ENCODE measurements around the gene QRSL1.
"Not testable (repeated sequence)": the region's sequence is repeated elsewhere in the genome, so short reads cannot be mapped to it uniquely, and the experiment has no call there.

QRSL1 gene

GRCh38 chr6:106677282-106677681 lies 47.9 kb downstream of the QRSL1 start:
- DNase-seq (ENCODE audit: low spot score) = no peak

- DNase-seq (ENCODE audit: low spot score) = no peak
These were observed 54.6 kb downstream of the QRSL1 start for GRCh38 chr6:106684011-106684410.

- DNase-seq (ENCODE audit: low spot score) = no peak
These were observed 56.5 kb downstream of the QRSL1 start for GRCh38 chr6:106685833-106686232.

- DNase-seq (ENCODE audit: low spot score) = no peak
These were observed 59.0 kb downstream of the QRSL1 start for GRCh38 chr6:106688177-106688951.

DNA sequence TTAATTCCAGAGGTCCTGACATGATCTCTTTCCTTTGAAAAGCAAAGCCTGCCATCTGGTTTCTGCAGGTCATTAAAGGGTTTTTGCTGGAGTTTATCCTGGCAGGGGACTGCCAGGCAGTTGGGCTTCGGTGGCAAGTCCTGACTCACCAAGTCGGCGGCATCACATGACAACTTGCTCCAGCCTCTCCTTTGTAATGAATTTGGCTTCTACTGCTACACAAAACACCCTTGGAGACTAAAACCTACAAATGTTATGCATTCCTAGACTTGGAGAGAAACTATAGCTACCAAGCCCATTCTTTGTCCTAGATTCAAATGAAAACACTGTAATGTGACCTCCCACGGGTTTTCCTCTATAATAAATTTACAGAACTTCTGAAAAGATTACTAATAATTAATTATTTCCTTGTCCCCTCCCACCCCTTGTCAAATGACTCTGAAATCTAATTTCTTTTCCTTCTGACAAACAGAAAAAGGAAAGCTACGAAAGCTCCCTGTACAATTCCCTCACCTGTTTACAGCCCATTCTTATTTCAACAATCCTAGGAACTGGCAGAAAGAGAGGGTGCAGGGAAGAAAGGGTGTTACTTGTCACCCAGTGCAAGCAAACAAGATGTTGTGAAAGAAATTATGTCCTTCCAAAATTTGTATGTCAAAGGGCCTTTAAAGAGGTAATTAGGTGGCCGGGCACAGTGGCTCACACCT lies 62.9 kb downstream of the QRSL1 start:
- DNase-seq (ENCODE audit: low spot score) = no peak

DNA sequence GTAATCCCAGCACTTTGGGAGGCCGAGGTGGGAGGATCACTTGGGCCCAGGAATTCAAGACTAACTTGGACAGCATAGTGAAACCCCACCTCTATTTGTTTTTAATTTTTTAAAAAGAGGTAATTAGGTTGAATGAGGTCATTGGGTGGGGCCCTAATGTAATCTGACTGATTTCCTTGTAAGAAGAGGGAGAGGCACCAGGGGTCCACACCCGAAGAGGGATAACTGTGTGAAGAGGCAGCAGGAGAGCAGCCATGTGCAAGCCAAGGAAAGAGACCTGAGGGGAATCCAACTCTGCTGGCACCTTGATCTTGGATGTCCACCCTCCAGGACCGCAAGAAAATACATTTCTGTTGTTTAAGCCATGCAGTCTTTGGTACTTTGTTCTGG lies 63.4 kb downstream of the QRSL1 start:
- no peak for DNase-seq (ENCODE audit: low spot score)

GRCh38 chr6:106693418-106693817 lies 64.0 kb downstream of the QRSL1 start:
- DNase-seq (ENCODE audit: low spot score) = no peak

- DNase-seq (ENCODE audit: low spot score) = no peak
These were observed 65.0 kb downstream of the QRSL1 start for GRCh38 chr6:106694343-106694742.

- no peak for DNase-seq (ENCODE audit: low spot score)
These were observed 71.2 kb downstream of the QRSL1 start for GRCh38 chr6:106700581-106700980.

DNA sequence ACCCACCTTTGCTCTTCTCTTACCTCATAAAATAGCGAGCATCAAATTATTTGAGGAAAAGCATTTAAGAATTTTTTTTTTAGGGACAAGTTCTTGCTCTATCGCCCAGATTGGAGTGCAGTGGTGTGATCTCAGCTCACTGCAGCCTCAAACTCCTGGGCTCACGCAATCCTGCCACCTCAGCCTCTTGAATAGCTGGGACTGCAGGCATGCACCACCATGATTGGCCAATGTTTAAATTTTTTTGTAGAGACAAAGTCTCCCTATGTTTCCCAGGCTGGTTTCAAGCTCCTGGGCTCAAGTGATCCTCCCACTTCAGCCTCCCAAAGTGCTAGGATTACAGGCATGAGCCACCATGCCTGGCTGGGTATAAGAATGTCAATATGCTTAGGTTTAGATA lies 71.8 kb downstream of the QRSL1 start:
- DNase-seq (ENCODE audit: low spot score) = not testable (repeated sequence)

DNA sequence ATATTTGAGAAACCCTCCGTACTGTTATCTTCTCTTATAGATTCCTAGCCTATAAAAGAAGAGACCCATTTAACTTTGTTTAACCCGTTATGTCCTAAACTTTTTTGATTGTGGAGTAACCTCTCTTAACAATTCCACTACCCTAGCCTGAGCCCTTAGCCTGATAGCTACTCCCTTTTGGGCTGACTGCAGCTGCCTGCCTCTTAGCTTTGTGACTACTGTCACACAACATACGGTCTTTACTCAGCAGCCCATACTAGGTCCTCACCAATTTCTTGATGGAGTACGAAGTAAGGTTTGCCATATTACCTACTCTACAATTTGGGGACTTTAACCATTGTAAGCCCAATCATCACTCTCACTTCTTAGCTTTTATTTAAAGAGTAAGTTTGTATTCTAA lies 72.7 kb downstream of the QRSL1 start:
- no peak for DNase-seq (ENCODE audit: low spot score)

- no peak for DNase-seq (ENCODE audit: low spot score)
These were observed 73.2 kb downstream of the QRSL1 start for GRCh38 chr6:106702451-106703110.

DNA sequence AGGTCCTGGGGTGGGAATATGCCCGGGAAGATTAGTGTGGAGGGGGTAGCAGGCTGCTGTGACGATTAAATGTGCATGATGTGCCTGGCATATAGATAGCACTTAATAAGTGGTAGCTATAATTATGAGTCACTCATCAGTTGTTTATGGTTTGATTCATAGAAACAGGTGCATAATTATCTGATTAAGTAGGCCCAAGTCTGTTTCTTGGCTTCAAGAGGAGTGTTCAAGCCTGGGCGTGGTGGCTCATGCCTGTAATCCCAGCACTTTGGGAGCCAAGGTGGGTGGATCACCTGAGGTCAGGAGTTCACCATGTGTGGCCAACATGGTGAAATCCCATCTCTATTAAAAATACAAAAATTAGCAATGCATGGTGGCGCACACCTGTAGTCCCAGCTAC lies 74.9 kb downstream of the QRSL1 start:
- no peak for DNase-seq (ENCODE audit: low spot score)

GRCh38 chr6:106705156-106705555 lies 75.8 kb downstream of the QRSL1 start:
- DNase-seq (ENCODE audit: low spot score) = no peak

- DNase-seq (ENCODE audit: low spot score) = no peak
These were observed 81.2 kb downstream of the QRSL1 start for GRCh38 chr6:106710580-106710979.

GRCh38 chr6:106714281-106714680 lies 84.9 kb downstream of the QRSL1 start:
- DNase-seq (ENCODE audit: low spot score) = no peak

- no peak for DNase-seq (ENCODE audit: low spot score)
These were observed 86.5 kb downstream of the QRSL1 start for GRCh38 chr6:106715922-106716321.

DNA sequence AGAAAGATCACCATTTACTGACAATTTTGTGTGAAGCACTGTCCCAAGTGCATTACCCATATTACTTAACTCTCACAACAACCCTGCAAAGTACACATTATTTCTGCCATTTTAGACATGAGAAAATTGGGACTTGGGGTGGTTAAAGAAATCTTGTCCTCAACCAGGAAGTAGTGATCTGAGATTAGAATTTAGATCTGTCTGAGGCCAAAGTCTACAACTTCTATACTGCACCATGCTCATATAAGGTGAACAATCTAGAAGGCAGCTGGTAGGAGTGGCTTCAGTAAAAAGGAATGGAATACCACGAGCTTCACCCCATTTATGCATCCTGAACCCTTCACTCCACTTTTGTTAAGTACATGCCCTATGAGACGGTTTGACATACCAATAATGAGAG lies 87.6 kb downstream of the QRSL1 start:
- DNase-seq (ENCODE audit: low spot score) = no peak

All from CD4-positive, alpha-beta T cell treated with Interleukin-6 at 100 ng/mL for 8 hours (primary cell).